Prostate gland (tissue), 2 donors: ENCODE results near the gene SIX2. TPM values are rescaled to one million over a fixed set of nuclear protein-coding genes. Genes with fewer than 3 reads are reported as not detected.

Experiments
- DNase-seq: peaks from one replicate; pipeline ENCODE4 v3.0.0-alpha.2; 2019; ENCODE audit warnings: low spot score
- H3K27ac ChIP-seq, 2 donors: fragments of 200-600 bp; sonication (generic); 2 replicates each; pipeline ENCODE4 v1.5.1; 2017 to 2019
- H3K27me3 ChIP-seq: fragments of 200-600 bp; sonication (generic); replicated peaks from 2 replicates; pipeline ENCODE4 v1.5.1; 2019; ENCODE audit not compliant: insufficient read depth
- H3K36me3 ChIP-seq, 2 donors: fragments of 200-600 bp; sonication (generic); 1 replicate in 1 of 2; 2 replicates in 1 of 2; pipeline versions ENCODE4 v1.5.1 to v1.8.1; 2017 to 2019
- H3K4me1 ChIP-seq: fragments of 200-600 bp; sonication (generic); replicated peaks from 2 replicates; pipeline ENCODE4 v1.5.1; 2019
- H3K4me3 ChIP-seq, 2 donors: fragments of 200-600 bp; sonication (generic); 2 replicates each; pipeline ENCODE4 v1.5.1; 2017 to 2019
- H3K9me3 ChIP-seq: fragments of 200-600 bp; sonication (generic); 2 replicates; pipeline ENCODE4 v1.5.1; 2017
- POLR2A ChIP-seq: fragments of 450-650 bp; IDR thresholded peaks from one replicate; pipeline ENCODE4 v1.6.1; 2016; ENCODE audit warnings: antibody characterized with exemption, mild to moderate bottlenecking
- POLR2AphosphoS5 ChIP-seq: sonication (generic); formaldehyde crosslinking; IDR thresholded peaks from one replicate; pipeline ENCODE4 v1.6.1; 2017; ENCODE audit warnings: antibody characterized with exemption
- WGBS: methylation state at CpG from one replicate; pipeline ENCODE4 v1.1.5; 2018; 5-methylcytosine and 5-hydroxymethylcytosine counted together
- intact Hi-C: fragments of 100-400 bp; cut with DNase I; formaldehyde crosslinking; loops from one replicate; pipeline ENCODE4 v1.14.2; 2022
- total RNA-seq, 2 donors: library from RNA; depleted of rRNA; stranded (reverse); fragments of >200 nt; gene quantifications; one replicate each; pipeline ENCODE4 v1.1.0, GENCODE V29; 2016
- TF ChIP-seq, protein P1 (sequence below), 4 experiments: fragments of 200-600 bp in 2 of 4; fragments of 450-650 bp in 2 of 4; sonication (generic) in 2 of 4; IDR thresholded peaks; 1 replicate in 3 of 4; 2 replicates in 1 of 4; pipeline ENCODE4 v1.5.1; 2016 to 2019; ENCODE audit warnings: antibody characterized with exemption in 4 of 4, mild to moderate bottlenecking in 2 of 4, moderate library complexity in 2 of 4

SIX2 gene
- total RNA-seq, 2 donors from 2014 or later = 1.8 to 5.1 TPM

DNA sequence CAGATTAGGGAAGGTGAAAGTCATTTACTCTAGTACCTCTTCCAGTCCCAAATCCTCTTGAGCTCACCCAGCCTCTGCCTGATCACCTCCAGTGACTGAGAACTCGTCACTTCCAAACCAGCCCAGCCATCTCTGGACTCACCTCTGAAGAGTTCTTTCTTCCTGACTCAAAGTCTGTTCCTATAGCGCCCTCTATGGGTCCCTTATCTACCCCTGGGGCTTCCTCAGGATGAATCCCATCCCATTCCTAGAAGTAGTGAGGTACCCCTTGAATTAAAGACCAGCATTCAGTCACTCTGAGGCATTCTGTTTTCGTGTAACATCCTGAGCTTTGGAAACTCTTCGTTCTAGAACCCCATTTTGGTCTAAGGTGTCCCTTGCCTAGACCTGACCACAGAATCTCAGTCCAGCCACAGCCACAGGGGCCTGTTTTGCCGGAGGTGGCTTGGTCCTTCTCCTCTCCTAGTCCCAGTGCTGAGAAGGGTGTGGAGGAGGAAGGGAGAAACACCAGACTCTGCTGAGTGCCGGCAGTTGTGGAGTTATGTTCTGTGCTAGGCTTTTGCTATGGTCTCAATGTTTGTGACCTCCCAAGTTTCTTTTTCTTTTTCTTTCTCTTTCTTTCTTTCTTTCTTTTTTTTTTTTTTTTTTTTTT is 35.1 kb downstream of the SIX2 start:
- intact Hi-C loops = no loop called here
- no peaks in the 10 kb centered on the region for H3K36me3 ChIP-seq
- H3K4me3 ChIP-seq = no peak overlapping the region
- TF ChIP-seq POLR2AphosphoS5 = no peak
- TF ChIP-seq POLR2A = no peak
- TF ChIP-seq, protein P1, sequence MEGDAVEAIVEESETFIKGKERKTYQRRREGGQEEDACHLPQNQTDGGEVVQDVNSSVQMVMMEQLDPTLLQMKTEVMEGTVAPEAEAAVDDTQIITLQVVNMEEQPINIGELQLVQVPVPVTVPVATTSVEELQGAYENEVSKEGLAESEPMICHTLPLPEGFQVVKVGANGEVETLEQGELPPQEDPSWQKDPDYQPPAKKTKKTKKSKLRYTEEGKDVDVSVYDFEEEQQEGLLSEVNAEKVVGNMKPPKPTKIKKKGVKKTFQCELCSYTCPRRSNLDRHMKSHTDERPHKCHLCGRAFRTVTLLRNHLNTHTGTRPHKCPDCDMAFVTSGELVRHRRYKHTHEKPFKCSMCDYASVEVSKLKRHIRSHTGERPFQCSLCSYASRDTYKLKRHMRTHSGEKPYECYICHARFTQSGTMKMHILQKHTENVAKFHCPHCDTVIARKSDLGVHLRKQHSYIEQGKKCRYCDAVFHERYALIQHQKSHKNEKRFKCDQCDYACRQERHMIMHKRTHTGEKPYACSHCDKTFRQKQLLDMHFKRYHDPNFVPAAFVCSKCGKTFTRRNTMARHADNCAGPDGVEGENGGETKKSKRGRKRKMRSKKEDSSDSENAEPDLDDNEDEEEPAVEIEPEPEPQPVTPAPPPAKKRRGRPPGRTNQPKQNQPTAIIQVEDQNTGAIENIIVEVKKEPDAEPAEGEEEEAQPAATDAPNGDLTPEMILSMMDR (IDR thresholded peaks at IDR 0.05) = no peak
- DNase-seq = no peak
- H3K27ac ChIP-seq = no peak overlapping the region
- no peaks in the 10 kb centered on the region for H3K27me3 ChIP-seq
- no peaks in the 10 kb centered on the region for H3K4me1 ChIP-seq
- H3K9me3 ChIP-seq = no peaks in the 10 kb centered on the region
- WGBS = 73% methylated on average over 6 of the region's 6 CpGs

DNA sequence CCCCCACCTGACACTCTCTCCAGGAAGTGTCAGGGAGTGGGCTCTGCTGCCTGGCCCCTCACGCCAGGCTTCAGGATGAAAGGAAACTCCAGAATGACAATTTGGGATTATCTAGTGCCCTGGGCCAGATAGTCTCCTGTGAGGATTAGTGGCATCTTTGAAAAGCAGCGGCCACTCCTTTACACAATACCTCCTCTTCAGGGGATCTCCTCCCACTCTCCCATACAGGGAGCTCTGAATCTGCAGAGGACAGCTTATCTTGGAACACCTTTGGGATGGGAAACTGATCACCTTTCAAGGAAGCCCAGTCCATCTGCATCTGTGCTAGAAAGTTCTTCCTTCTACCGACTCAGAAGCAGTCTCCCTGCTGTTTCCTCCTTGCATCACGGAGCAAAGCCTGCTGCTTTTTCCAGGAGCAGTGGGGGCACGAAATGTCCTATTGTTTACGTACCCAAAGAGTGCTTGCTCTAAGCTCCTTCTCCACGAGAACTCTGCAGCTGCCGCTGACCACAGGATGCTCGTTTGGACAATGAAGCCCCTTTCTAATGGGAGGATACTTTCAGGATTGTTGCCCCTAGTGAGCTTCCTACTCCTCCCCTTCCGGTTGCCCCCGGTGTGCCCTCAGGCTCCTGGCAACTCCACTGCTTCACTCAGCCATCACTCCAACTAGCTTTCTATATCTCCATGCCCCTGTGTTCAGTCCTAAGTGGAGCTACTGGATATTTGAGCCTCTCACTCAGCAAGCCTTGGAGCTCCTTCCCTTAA is 36.3 kb downstream of the SIX2 start:
- Histone ChIP-seq H3K4me1 (no peaks in the 10 kb centered on the region), H3K4me3 (no peak overlapping the region), H3K36me3 (no peaks in the 10 kb centered on the region), H3K27ac (no peak overlapping the region), H3K27me3 (no peaks in the 10 kb centered on the region), H3K9me3 (no peaks in the 10 kb centered on the region)
- TF ChIP-seq, protein P1 (IDR thresholded peaks at IDR 0.05) = no peak
- TF ChIP-seq POLR2AphosphoS5 (no peak), POLR2A (no peak)
- 32% methylated on average over 11 of the region's 11 CpGs for WGBS
- no peak for DNase-seq
- intact Hi-C loops = no loop called here

DNA sequence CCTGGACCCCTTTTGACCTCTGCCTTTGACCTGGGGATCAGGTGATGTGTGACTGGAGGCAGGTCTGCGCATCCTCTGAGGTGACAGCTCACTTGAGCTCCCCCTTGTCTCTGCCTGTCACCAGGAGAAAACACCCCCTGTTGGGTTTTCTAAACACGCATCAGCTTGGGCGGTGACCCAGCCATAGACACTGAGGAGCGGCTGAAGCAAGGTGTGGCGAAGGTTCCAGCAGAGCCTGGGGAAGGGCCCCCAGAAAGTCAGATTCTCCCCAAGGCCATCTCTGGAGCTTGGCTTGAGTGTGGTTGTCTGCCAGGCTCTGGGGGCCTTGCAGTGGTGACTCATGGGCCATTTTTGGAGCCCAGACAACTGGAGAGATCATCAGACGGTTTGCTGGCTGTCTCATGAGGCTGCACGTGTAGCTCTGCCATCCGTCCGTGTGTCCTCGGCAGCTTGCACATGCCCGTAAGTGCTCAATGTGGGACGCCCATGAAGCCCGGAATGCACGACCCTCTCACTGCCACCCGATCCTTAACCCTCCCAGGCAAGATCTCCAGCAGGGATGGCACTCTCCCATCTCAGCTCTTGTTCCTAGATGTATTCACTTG is 38.3 kb downstream of the SIX2 start:
- H3K36me3 ChIP-seq = no peaks in the 10 kb centered on the region
- no peaks in the 10 kb centered on the region for H3K4me1 ChIP-seq
- H3K4me3 ChIP-seq = no peak overlapping the region
- no peaks in the 10 kb centered on the region for H3K27me3 ChIP-seq
- 81% methylated on average over 15 of the region's 15 CpGs for WGBS
- H3K27ac ChIP-seq = no peak overlapping the region
- no peak for TF ChIP-seq POLR2A
- TF ChIP-seq POLR2AphosphoS5 = no peak
- TF ChIP-seq, protein P1 (IDR thresholded peaks at IDR 0.05) = no peak
- intact Hi-C loops = no loop called here
- no peaks in the 10 kb centered on the region for H3K9me3 ChIP-seq
- DNase-seq = no peak

DNA sequence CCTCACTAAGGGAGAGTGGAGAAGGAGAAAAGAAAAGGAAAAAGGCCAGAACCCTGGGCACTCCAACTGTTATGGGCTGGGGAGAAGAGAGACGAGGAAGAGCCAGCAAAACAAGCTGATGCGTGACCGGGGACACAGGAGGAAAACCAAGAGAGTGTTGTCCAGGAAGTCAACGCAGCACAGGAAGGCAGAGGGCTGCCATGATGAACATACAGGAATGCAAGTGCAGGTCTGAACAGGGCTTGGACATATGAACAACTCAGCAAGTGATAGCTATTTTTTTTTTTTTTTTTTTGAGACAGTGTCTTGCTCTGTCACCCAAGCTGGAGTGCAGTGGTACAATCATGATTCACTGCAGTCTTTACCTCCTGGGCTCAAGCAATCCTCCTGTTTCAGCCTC is 39.3 kb downstream of the SIX2 start:
- Histone ChIP-seq H3K4me1 (no peaks in the 10 kb centered on the region), H3K27me3 (no peaks in the 10 kb centered on the region), H3K9me3 (no peaks in the 10 kb centered on the region), H3K27ac (no peak overlapping the region), H3K4me3 (no peak overlapping the region), H3K36me3 (no peaks in the 10 kb centered on the region)
- DNase-seq = no peak
- 76% methylated on average over 4 of the region's 4 CpGs for WGBS
- intact Hi-C loops = no loop called here
- TF ChIP-seq, protein P1 (IDR thresholded peaks at IDR 0.05) = no peak
- TF ChIP-seq POLR2AphosphoS5 = no peak
- TF ChIP-seq POLR2A = no peak
